ENCODE data around the gene DYNLRB2. TPM values are rescaled to one million over a fixed set of nuclear protein-coding genes. Genes with fewer than 3 reads are reported as not detected.

The DYNLRB2 gene
- total RNA-seq, 6 experiments from 2014 or later = 0.47 to 0.64 TPM; not detected in 4

DNA sequence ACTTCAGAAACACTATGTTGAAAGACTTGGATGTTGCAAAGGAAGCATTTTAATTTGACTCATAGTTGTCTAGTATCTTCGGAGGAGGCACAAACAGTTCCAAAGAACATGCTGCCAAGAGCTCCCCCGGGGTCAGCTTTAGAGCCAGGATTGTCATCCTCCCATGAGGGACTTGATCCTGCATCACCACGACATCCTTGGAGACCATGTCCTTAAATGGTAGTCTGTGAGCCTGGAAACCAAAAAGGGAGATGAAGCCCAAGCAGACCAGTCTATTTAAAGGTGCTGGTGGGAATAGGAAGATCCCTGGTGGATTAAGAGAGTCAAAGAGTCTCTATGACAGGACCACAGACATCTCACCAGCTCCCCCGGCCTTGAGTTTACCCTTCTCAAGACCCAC lies 33.3 kb upstream of the DYNLRB2 start:
- intact Hi-C loops (cut with DNase I) = no loop called here
- no peaks in the 10 kb centered on the region for H3K27me3 ChIP-seq
- H3K27ac ChIP-seq = no peak overlapping the region
- H3K4me1 ChIP-seq = no peaks in the 10 kb centered on the region
- no peak for TF ChIP-seq POLR2A (IDR thresholded peaks at IDR 0.05)
- TF ChIP-seq, protein P1, sequence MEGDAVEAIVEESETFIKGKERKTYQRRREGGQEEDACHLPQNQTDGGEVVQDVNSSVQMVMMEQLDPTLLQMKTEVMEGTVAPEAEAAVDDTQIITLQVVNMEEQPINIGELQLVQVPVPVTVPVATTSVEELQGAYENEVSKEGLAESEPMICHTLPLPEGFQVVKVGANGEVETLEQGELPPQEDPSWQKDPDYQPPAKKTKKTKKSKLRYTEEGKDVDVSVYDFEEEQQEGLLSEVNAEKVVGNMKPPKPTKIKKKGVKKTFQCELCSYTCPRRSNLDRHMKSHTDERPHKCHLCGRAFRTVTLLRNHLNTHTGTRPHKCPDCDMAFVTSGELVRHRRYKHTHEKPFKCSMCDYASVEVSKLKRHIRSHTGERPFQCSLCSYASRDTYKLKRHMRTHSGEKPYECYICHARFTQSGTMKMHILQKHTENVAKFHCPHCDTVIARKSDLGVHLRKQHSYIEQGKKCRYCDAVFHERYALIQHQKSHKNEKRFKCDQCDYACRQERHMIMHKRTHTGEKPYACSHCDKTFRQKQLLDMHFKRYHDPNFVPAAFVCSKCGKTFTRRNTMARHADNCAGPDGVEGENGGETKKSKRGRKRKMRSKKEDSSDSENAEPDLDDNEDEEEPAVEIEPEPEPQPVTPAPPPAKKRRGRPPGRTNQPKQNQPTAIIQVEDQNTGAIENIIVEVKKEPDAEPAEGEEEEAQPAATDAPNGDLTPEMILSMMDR (IDR thresholded peaks at IDR 0.05) = no peak
- H3K36me3 ChIP-seq = no peaks in the 10 kb centered on the region
- WGBS (ENCODE audit: insufficient coverage, low coverage, low lambda C conversion rate, missing lambda C conversion rate) = 49% methylated on average over 4 of the region's 4 CpGs
- no peaks in the 10 kb centered on the region for H3K9me3 ChIP-seq
- DNase-seq (no peak), ATAC-seq (no peak)
- H3K4me3 ChIP-seq = no peak overlapping the region

DNA sequence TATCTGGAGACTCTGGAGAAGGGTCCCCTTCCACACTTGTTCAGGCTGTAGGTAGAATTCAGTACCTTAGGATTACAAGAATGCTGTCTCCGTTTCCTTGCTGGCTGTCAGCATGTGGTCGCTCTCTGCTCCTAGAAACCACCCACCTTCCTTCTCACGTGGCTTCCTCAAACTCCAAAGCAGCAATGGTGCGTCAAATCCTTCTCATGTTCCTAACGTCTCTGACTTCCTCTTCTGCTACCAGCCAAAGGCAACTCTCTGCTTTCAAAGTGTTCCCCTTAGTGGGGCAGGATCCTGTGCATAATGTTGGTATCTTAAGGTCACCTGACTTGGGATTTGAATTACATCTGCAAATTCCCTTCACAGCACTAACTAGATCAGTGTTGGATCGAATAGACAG lies 30.9 kb upstream of the DYNLRB2 start:
- no peak for ATAC-seq
- Histone ChIP-seq H3K27me3 (no peaks in the 10 kb centered on the region), H3K4me3 (no peak overlapping the region), H3K4me1 (no peaks in the 10 kb centered on the region), H3K36me3 (no peaks in the 10 kb centered on the region), H3K9me3 (no peaks in the 10 kb centered on the region), H3K27ac (no peak overlapping the region)
- intact Hi-C loops (cut with DNase I) = no loop called here
- DNase-seq = no peak
- 41% methylated on average over 5 of the region's 6 CpGs for WGBS (ENCODE audit: insufficient coverage, low coverage, low lambda C conversion rate, missing lambda C conversion rate)
- TF ChIP-seq, protein P1 (IDR thresholded peaks at IDR 0.05) = no peak
- no peak for TF ChIP-seq POLR2A (IDR thresholded peaks at IDR 0.05)

DNA sequence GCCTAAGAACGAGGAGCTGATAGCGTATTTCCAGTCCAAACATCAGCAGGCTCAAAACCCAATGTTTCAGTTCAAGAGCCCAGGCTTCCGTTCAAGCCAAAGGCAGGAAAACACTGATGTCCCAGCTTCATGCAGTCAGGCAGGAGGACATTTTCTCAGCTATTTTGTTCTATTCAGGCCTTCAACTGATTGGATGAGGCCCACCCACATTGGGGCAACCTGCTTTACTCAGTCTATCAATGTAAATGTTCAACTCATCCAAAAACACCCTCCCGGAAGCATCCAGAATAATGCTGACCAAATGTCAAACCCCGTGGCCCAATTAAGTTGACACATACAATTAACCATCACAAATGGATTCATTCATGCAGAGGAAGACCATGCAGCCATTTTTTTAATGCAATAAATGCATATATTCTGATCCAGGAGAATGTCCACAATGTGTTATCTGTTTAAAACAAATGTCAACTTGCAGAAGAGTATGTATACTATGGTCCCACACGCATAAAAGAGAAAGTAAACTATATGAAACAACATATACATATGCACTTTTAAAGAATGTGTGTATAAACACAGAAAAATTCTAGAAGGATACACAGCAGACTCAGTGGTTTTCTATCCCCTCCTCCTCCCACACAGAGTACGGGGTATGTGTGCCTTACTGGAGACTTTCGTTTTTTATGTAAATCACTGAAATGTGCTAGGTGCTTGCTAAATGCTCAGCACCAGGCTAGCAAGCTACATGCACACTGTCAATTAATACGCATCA lies 28.8 kb upstream of the DYNLRB2 start:
- no peaks in the 10 kb centered on the region for H3K9me3 ChIP-seq
- no peaks in the 10 kb centered on the region for H3K36me3 ChIP-seq
- intact Hi-C loops (cut with DNase I) = no loop called here
- ATAC-seq (no peak), DNase-seq (no peak)
- no peak overlapping the region for H3K27ac ChIP-seq
- H3K27me3 ChIP-seq = no peaks in the 10 kb centered on the region
- no peak overlapping the region for H3K4me3 ChIP-seq
- no peak for TF ChIP-seq POLR2A (IDR thresholded peaks at IDR 0.05)
- TF ChIP-seq, protein P1 (IDR thresholded peaks at IDR 0.05) = no peak
- H3K4me1 ChIP-seq = no peaks in the 10 kb centered on the region
- WGBS (ENCODE audit: insufficient coverage, low coverage, low lambda C conversion rate, missing lambda C conversion rate) = 84% methylated on average over 6 of the region's 9 CpGs

DNA sequence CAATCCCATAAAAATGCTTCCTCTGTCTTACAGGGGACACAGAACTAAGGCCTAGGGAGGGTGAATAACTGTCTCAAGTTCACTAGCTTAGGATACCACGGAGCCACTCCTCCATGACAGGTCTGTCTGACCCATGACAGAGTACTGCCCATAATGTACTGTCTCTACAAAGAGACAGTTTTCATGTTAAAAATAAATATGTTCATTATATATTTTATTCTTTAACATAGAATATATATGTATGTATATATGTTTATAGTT lies 28.3 kb upstream of the DYNLRB2 start:
- H3K4me1 ChIP-seq = no peaks in the 10 kb centered on the region
- H3K9me3 ChIP-seq = no peaks in the 10 kb centered on the region
- intact Hi-C loops (cut with DNase I) = no loop called here
- no peak for TF ChIP-seq POLR2A (IDR thresholded peaks at IDR 0.05)
- TF ChIP-seq, protein P1 (IDR thresholded peaks at IDR 0.05) = no peak
- no peaks in the 10 kb centered on the region for H3K27me3 ChIP-seq
- WGBS (ENCODE audit: insufficient coverage, low coverage, low lambda C conversion rate, missing lambda C conversion rate) = 67% methylated on average over 1 of the region's 1 CpG
- H3K4me3 ChIP-seq = no peak overlapping the region
- ATAC-seq (no peak), DNase-seq (no peak)
- H3K36me3 ChIP-seq = no peaks in the 10 kb centered on the region
- no peak overlapping the region for H3K27ac ChIP-seq

DNA sequence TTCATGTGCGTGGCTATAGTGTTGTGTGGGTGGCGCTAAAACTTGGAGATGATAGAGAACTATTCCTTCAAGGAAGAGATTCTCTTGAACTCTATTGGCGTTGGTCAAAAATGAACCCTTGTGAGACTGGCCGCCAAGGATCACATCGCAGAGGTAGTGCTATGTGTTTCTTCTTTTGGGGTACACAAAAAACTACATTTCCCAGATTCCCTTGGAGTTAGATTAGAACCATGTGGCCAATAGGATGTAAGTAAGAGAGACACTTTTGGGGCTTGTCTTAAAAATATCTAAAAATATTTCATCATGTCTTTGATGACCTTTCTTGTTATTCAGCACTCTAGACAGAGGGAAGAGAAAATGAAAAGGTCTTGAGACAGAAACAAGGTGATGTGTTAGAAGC lies 25.4 kb upstream of the DYNLRB2 start:
- DNase-seq (no peak), ATAC-seq (no peak)
- no peaks in the 10 kb centered on the region for H3K4me1 ChIP-seq
- WGBS (ENCODE audit: insufficient coverage, low coverage, low lambda C conversion rate, missing lambda C conversion rate) = 93% methylated on average over 5 of the region's 5 CpGs
- no peaks in the 10 kb centered on the region for H3K36me3 ChIP-seq
- TF ChIP-seq, protein P1 (IDR thresholded peaks at IDR 0.05) = no peak
- TF ChIP-seq POLR2A (IDR thresholded peaks at IDR 0.05) = no peak
- H3K4me3 ChIP-seq = no peak overlapping the region
- intact Hi-C loops (cut with DNase I) = no loop called here
- H3K27ac ChIP-seq = no peak overlapping the region
- H3K27me3 ChIP-seq = no peaks in the 10 kb centered on the region
- H3K9me3 ChIP-seq = no peaks in the 10 kb centered on the region
